Kidney epithelial cell (primary cell): ENCODE results near the gene MID1IP1. TPM values are rescaled to one million over a fixed set of nuclear protein-coding genes. Genes with fewer than 3 reads are reported as not detected.

Experiments used
- DNase-seq: peaks from one replicate; pipeline ENCODE4 v3.0.0-alpha.2; 2010; ENCODE audit warnings: low read depth
- H3K27me3 ChIP-seq: 2 replicates; pipeline ENCODE4 v1.6.0; 2011; ENCODE audit warnings: low read length; ENCODE audit not compliant: control insufficient read depth, insufficient read depth
- H3K36me3 ChIP-seq: 2 replicates; pipeline ENCODE4 v1.5.1; 2011; ENCODE audit warnings: low read length; ENCODE audit not compliant: control insufficient read depth, insufficient read depth
- H3K4me3 ChIP-seq: 2 replicates; pipeline ENCODE4 v1.5.1; 2011; ENCODE audit warnings: low read depth, mild to moderate bottlenecking, control low read depth, low read length
- total RNA-seq: library from RNA; depleted of rRNA; stranded (reverse); fragments of >200 nt; gene quantifications from 2 replicates; pipeline ENCODE4 v1.2.3, GENCODE V29; 2015
- TF ChIP-seq, protein P1 (sequence below): IDR thresholded peaks from 2 replicates; pipeline ENCODE4 v1.5.1; 2011; ENCODE audit warnings: mild to moderate bottlenecking, moderate library complexity, low read length, control low read depth, inconsistent platforms; ENCODE audit not compliant: insufficient read depth, poor library complexity, severe bottlenecking

Gene MID1IP1
- total RNA-seq, 1 donor from 2014 or later, result 63.5 TPM

DNA sequence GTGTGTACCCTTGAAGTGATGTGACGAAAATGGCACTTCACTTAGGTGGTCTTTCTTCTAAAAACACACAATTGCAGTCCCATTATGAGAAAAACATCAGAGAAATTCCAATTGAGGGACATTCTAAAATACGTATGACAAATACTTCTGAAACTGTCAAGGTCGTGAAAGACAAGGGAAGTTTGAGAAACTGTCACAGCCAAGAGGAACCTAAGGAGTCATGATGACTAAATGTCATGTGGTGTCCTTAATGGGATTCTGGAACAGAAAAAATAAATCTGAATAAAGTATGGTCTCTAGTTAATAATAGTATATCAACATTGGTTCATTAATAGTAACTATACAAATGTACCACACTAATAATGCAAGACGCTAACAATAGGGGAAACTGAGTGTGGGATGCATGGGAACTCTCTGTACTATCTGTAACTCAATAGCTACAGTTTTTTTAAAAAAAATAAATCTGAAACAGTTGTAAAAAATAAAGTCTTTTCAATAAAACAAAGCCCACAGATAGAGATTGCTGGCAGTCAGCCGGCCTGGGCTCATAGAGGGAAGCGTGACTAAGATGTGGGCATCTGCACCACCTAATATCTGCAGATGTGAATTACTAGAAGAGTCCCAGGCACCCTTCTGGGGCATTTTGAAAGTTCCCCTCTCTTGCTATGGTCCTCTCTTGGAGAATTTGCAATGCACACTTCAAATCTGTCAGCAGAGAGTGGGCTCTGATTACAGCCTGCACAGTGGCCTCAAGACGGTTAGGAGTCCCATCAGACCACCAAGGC is 47.6 kb downstream of the MID1IP1 start:
- DNase-seq, result no peak
- no peaks in the 10 kb centered on the region for H3K36me3 ChIP-seq
- TF ChIP-seq, protein P1, sequence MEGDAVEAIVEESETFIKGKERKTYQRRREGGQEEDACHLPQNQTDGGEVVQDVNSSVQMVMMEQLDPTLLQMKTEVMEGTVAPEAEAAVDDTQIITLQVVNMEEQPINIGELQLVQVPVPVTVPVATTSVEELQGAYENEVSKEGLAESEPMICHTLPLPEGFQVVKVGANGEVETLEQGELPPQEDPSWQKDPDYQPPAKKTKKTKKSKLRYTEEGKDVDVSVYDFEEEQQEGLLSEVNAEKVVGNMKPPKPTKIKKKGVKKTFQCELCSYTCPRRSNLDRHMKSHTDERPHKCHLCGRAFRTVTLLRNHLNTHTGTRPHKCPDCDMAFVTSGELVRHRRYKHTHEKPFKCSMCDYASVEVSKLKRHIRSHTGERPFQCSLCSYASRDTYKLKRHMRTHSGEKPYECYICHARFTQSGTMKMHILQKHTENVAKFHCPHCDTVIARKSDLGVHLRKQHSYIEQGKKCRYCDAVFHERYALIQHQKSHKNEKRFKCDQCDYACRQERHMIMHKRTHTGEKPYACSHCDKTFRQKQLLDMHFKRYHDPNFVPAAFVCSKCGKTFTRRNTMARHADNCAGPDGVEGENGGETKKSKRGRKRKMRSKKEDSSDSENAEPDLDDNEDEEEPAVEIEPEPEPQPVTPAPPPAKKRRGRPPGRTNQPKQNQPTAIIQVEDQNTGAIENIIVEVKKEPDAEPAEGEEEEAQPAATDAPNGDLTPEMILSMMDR, result no peak
- no peaks in the 10 kb centered on the region for H3K27me3 ChIP-seq
- no peak overlapping the region for H3K4me3 ChIP-seq

DNA sequence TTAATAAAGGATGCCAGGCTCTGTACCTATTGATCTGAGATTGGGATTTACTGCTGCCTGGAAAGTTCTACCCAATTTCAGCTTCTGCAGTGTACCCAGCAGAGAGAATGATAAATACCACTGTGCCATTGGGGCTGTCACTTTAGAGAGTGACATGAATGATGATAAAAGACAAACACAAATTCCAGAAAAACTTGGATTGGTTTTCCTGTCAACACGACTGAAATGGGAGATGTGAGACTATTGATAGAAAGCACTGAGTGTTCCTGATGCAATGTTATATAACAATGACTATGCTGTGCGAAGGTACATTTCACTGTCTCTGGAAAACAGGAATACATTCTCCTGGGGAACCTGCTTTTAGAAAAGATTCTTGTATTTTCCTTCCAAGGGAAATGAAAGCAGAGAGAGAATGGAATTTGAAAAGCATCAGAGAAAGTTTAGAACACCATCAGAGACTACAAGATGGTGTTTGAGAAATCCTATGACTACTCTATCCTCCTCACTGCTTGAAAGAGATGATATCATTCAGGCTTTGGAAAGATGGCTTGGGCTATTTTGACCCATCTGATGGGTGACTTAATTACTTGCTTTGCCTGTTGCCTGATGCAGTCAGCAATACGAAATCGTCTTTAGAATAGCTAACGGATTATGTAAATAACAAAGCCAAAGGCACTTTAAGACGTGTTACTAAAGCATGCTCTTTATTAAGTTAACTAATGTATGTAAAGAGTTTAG is 49.7 kb downstream of the MID1IP1 start:
- no peak overlapping the region for H3K4me3 ChIP-seq
- no peak for DNase-seq
- TF ChIP-seq, protein P1, result no peak

DNA sequence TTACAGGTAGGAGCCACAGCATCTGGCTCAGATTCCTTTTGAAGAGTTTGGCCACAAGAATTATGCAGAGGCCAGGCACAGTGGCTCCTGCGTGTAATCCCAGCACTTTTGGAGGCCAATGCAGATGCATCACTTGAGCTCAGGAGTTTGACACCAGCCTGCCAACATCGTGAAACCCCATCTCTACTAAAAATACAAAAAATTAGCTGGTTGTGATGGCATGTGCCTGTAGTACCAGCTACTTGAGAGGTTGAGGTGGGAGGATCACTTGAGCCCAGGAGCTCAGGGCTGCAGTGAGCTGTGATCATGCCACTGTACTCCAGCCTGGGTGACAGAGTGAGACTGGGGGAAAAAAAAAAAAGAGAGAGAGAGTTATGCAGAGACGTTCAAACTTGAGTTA is 53.0 kb downstream of the MID1IP1 start:
- no peak for DNase-seq
- H3K27me3 ChIP-seq, result no peaks in the 10 kb centered on the region
- TF ChIP-seq, protein P1, result no peak

More for the DNA sequence above, 49.7 kb downstream of the MID1IP1 start:
- no peaks in the 10 kb centered on the region for H3K27me3 ChIP-seq
- no peaks in the 10 kb centered on the region for H3K36me3 ChIP-seq

More for the DNA sequence above, 53.0 kb downstream of the MID1IP1 start:
- Histone ChIP-seq H3K4me3 (no peak overlapping the region), H3K36me3 (no peaks in the 10 kb centered on the region)

Other genes starting within 250 kb of the MID1IP1 start
- gene TSPAN7, start 239.9 kb upstream of the MID1IP1 start, total RNA-seq, result 1.5 and 2.0 TPM in 2 replicates